NCI-H2196 (cell line): ENCODE data around the gene PDZRN3.

Experiments
- DNase-seq: peaks from one replicate; lab custom pipeline; 2025; ENCODE audit not compliant: unreplicated experiment; lab: John Stamatoyannopoulos, UW

PDZRN3 gene

GRCh38 chr3:73352841-73353645 is 271.7 kb downstream of the PDZRN3 start:
- DNase-seq, result no peak

- no peak for DNase-seq
These were observed 273.2 kb downstream of the PDZRN3 start for GRCh38 chr3:73351423-73352071.

GRCh38 chr3:73350996-73351395 is 273.7 kb downstream of the PDZRN3 start:
- no peak for DNase-seq

GRCh38 chr3:73349657-73350056 is 275.1 kb downstream of the PDZRN3 start:
- no peak for DNase-seq

GRCh38 chr3:73342077-73342476 is 282.7 kb downstream of the PDZRN3 start:
- no peak for DNase-seq

DNA sequence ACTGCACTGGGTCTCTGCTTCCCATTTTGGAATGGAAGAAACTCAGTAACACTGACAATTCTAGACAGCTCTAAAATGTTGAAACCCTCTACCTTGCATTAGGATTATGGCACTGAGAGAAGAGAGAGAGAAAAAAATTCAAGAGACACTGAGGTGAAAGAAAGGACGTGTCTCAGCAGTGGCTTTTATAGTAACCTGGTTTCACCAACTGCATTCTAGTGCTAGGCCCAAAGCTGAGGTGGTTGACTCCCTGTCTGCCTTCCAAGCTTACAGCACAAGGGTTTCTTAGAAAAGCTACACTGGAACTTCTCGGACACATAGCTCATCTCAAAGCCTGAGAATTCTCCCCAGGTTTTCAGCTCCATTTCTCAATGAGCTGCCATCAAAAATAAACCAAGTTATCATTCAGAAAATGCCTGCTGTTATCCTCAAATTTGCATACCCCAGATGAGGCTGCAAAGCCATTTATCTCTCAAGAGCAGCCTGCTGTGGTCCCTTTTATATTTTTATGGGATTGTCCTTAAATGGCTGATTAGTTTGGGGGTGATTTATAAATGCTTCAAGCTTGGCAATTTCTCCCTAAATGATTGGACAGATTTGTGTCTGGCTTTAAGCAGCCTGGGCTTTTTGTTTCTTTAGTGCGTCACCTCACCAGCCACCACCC is 283.3 kb downstream of the PDZRN3 start:
- DNase-seq, result no peak

DNA sequence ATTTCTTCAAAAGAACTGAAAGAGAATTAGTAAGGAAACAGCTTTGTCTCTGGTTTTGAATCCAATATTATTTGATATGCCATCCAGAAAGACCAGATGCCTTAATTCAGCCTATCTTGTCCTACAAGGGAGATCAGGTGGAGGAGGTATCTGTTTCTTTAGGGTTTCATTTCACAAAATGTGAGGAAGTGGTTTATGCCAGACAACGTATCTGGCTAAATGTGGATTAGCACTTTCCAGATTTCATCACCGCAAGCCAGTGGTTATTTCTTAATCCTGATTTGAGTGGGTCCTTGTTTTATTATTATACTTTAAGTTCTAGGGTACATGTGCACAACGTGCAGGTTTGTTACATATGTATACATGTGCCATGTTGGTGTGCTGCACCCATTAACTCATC is 292.2 kb downstream of the PDZRN3 start:
- DNase-seq, result no peak
